SJSA1 (cell line): ENCODE measurements around the gene IGF2BP2. TPM values are rescaled to one million over a fixed set of nuclear protein-coding genes. Genes with fewer than 3 reads are reported as not detected.
"Not testable (repeated sequence)": the region's sequence is repeated elsewhere in the genome, so short reads cannot be mapped to it uniquely, and the experiment has no call there.

ENCODE experiments used
- DNase-seq, 2 experiments: peaks; one replicate each; pipeline ENCODE4 v3.0.0-alpha.2; 2015 to 2020; ENCODE audit warnings: low spot score in 2 of 2, low read depth in 1 of 2
- H3K27ac ChIP-seq: fragments of 250-450 bp; sonication (Bioruptor Pico); 2 replicates; pipeline ENCODE4 v1.5.1; 2020; ENCODE audit warnings: mild to moderate bottlenecking, moderate library complexity
- H3K27me3 ChIP-seq: fragments of 250-450 bp; sonication (Bioruptor Pico); replicated peaks from 2 replicates; pipeline ENCODE4 v1.5.1; 2020; ENCODE audit warnings: mild to moderate bottlenecking, moderate library complexity
- H3K36me3 ChIP-seq: fragments of 250-450 bp; sonication (Bioruptor Pico); 2 replicates; pipeline ENCODE4 v1.5.1; 2020; ENCODE audit warnings: mild to moderate bottlenecking
- H3K4me1 ChIP-seq: fragments of 250-450 bp; sonication (Bioruptor Pico); replicated peaks from 2 replicates; pipeline ENCODE4 v1.6.1; 2021; ENCODE audit warnings: mild to moderate bottlenecking
- H3K4me3 ChIP-seq: fragments of 250-450 bp; sonication (Bioruptor Pico); 2 replicates; pipeline ENCODE4 v1.5.1; 2020; ENCODE audit warnings: mild to moderate bottlenecking
- H3K9me3 ChIP-seq: fragments of 250-450 bp; sonication (Bioruptor Pico); replicated peaks from 2 replicates; pipeline ENCODE4 v1.5.1; 2020; ENCODE audit warnings: mild to moderate bottlenecking
- total RNA-seq: library from RNA; depleted of rRNA; stranded (reverse); fragments of >200 nt; shearing (Covaris generic); gene quantifications from 2 replicates; pipeline ENCODE4 v1.2.3, GENCODE V29; 2014

Gene IGF2BP2
- total RNA-seq, 1 experiment from 2014 or later: 96.5 TPM

DNA sequence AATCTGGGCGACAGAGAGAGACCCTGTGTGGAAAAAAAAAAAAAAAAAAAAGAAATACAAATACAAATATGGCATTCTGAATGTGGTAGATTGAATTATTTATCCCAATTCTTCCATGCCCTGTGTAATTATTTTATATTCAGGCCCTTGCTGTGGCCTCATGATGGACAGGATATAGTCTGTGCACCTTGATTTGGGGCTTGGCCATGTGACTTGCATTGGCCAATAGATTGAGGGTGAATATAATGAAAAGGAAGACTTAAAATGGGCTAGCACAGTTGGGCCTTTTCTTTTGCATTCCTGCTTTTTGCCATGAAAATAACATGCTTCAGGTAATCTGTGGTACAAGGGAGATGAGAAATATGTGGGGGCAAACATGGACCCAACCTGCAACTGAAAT is 27.1 kb upstream of the IGF2BP2 start:
- Histone ChIP-seq H3K27ac (no peak overlapping the region), H3K9me3 (no peaks in the 10 kb centered on the region), H3K36me3 (no peaks in the 10 kb centered on the region), H3K27me3 (no peaks in the 10 kb centered on the region), H3K4me1 (no peaks in the 10 kb centered on the region), H3K4me3 (no peak overlapping the region)
- no peak for DNase-seq

DNA sequence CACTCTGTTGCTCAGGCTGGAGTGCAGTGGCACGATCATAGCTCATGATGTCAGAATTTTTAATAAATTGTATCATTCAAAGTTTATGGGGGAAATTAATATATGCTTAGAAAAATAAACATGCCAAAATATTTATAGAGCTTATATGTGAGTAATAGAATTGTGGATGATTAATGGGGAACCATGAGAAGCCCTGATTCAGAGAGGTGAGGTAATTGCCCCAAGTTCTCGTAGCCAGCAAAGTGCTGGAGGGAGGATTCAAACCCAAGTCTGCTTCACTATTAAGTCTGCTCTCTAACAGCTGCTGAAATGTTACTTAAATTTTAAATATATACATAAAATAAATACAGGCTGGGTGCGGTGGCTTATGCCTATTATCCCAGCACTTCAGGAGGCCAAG is 26.2 kb upstream of the IGF2BP2 start:
- H3K9me3 ChIP-seq: no peaks in the 10 kb centered on the region
- H3K36me3 ChIP-seq: no peaks in the 10 kb centered on the region
- H3K4me3 ChIP-seq: no peak overlapping the region
- no peak overlapping the region for H3K27ac ChIP-seq
- no peaks in the 10 kb centered on the region for H3K27me3 ChIP-seq
- H3K4me1 ChIP-seq: no peaks in the 10 kb centered on the region
- DNase-seq: no peak

GRCh38 chr3:185847506-185847905 is 22.7 kb upstream of the IGF2BP2 start:
- no peak overlapping the region for H3K27ac ChIP-seq
- no peaks in the 10 kb centered on the region for H3K36me3 ChIP-seq
- no peaks in the 10 kb centered on the region for H3K9me3 ChIP-seq
- DNase-seq: no peak
- H3K4me3 ChIP-seq: no peak overlapping the region
- H3K27me3 ChIP-seq: no peaks in the 10 kb centered on the region
- no peaks in the 10 kb centered on the region for H3K4me1 ChIP-seq

DNA sequence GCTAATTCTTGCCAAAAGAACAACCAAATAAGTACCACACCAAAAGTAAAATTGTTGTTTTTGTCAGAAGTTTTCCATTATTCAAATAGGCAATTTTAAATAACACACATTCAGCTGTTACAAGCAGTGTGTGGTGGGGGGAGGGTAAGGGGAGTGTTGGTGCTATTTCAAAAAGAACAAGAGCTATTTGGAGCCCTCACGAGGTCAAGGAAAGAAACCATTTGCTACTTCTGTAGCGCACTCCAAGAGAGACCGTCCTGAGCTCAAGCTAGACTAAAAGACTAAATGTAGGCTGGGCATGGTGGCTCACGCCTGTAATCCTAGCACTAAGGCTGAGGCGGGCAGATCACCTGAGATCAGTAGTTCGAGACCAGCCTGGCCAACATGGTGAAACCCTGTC is 21.2 kb upstream of the IGF2BP2 start:
- DNase-seq: no peak
- Histone ChIP-seq H3K27ac (no peak overlapping the region), H3K36me3 (no peaks in the 10 kb centered on the region), H3K9me3 (no peaks in the 10 kb centered on the region), H3K27me3 (no peaks in the 10 kb centered on the region), H3K4me3 (no peak overlapping the region), H3K4me1 (no peaks in the 10 kb centered on the region)

GRCh38 chr3:185844051-185844450 is 19.2 kb upstream of the IGF2BP2 start:
- Histone ChIP-seq H3K4me3 (no peak overlapping the region), H3K9me3 (no peaks in the 10 kb centered on the region), H3K27me3 (no peaks in the 10 kb centered on the region), H3K4me1 (no peaks in the 10 kb centered on the region), H3K27ac (no peak overlapping the region), H3K36me3 (no peaks in the 10 kb centered on the region)
- DNase-seq: no peak

DNA sequence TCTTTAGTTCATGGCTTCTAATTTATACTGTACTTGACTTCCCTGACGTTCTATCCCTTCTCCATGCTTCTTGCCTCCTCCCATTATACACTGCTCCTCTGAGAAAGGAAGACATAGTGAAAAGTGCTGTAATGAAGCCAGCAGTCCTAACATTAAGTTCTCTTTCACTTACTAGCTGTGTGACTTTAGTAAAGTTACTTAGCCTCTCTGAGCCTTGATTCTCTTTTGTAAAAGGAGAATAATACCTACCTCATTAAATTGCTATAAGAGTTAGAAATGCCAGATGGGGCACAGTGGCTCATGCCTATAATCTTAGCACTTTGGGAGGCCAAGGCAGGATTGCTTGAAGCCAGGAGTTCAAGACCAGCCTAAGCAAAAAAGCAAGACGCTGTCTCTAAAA is 18.8 kb upstream of the IGF2BP2 start:
- no peak overlapping the region for H3K4me3 ChIP-seq
- no peak for DNase-seq
- no peaks in the 10 kb centered on the region for H3K4me1 ChIP-seq
- no peaks in the 10 kb centered on the region for H3K27me3 ChIP-seq
- H3K36me3 ChIP-seq: no peaks in the 10 kb centered on the region
- H3K27ac ChIP-seq: no peak overlapping the region
- no peaks in the 10 kb centered on the region for H3K9me3 ChIP-seq

GRCh38 chr3:185843126-185843525 is 18.3 kb upstream of the IGF2BP2 start:
- Histone ChIP-seq H3K4me3 (no peak overlapping the region), H3K36me3 (no peaks in the 10 kb centered on the region), H3K27ac (no peak overlapping the region), H3K4me1 (no peaks in the 10 kb centered on the region), H3K27me3 (no peaks in the 10 kb centered on the region), H3K9me3 (no peaks in the 10 kb centered on the region)
- no peak for DNase-seq

- H3K4me1 ChIP-seq: no peaks in the 10 kb centered on the region
Observed at GRCh38 chr3:185842241-185842640, 17.4 kb upstream of the IGF2BP2 start.

GRCh38 chr3:185838417-185838989 is 13.7 kb upstream of the IGF2BP2 start:
- H3K9me3 ChIP-seq, H3K27ac ChIP-seq, H3K4me3 ChIP-seq, H3K36me3 ChIP-seq, H3K27me3 ChIP-seq, H3K4me1 ChIP-seq, DNase-seq: not testable (repeated sequence)

More at GRCh38 chr3:185842241-185842640, 17.4 kb upstream of the IGF2BP2 start:
- Histone ChIP-seq H3K27me3 (no peaks in the 10 kb centered on the region), H3K27ac (no peak overlapping the region), H3K4me3 (no peak overlapping the region), H3K36me3 (no peaks in the 10 kb centered on the region), H3K9me3 (no peaks in the 10 kb centered on the region)
- DNase-seq: no peak

GRCh38 chr3:185837414-185837813 is 12.6 kb upstream of the IGF2BP2 start:
- no peak for DNase-seq

GRCh38 chr3:185831990-185832389 is 7.1 kb upstream of the IGF2BP2 start:
- Histone ChIP-seq H3K4me1 (peaks cover 6% of the 10 kb centered on the region; the same call in 1 of the 2 replicates), H3K4me3 (no peak overlapping the region), H3K27ac (no peak overlapping the region), H3K27me3 (no peaks in the 10 kb centered on the region), H3K36me3 (peaks cover 5% of the 10 kb centered on the region; the same call in 1 of the 2 replicates), H3K9me3 (no peaks in the 10 kb centered on the region)
- DNase-seq: no peak

More at GRCh38 chr3:185837414-185837813, 12.6 kb upstream of the IGF2BP2 start:
- no peaks in the 10 kb centered on the region for H3K9me3 ChIP-seq
- H3K27ac ChIP-seq: no peak overlapping the region
- no peaks in the 10 kb centered on the region for H3K27me3 ChIP-seq
- H3K4me1 ChIP-seq: no peaks in the 10 kb centered on the region
- H3K4me3 ChIP-seq: no peak overlapping the region
- H3K36me3 ChIP-seq: no peaks in the 10 kb centered on the region

DNA sequence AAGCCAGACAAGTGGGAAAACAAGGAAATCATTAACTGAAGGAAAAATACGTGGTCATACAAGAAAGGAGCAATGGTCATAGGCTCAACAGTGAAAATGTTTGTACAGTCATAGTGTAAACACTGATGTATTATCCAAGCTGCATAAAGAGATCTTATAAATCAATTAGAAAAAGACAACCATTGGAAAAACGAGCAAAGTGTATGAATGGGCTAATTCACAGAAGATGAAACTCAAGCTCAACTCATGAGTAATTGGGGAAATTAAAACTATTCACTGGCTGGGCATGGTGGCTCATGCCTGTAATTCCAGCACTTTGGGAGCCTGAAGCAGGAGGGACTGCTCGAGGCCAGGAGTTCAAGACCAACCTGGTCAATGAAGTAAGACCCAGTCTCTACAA is 6.4 kb upstream of the IGF2BP2 start:
- Histone ChIP-seq H3K9me3 (no peaks in the 10 kb centered on the region), H3K27me3 (no peaks in the 10 kb centered on the region), H3K4me1 (peaks cover 11% of the 10 kb centered on the region), H3K36me3 (peaks cover 5% of the 10 kb centered on the region; the same call in 1 of the 2 replicates), H3K4me3 (no peak overlapping the region), H3K27ac (no peak overlapping the region)
- DNase-seq: no peak

GRCh38 chr3:185830018-185830797 is 5.4 kb upstream of the IGF2BP2 start:
- H3K27ac ChIP-seq: no peak overlapping the region
- no peaks in the 10 kb centered on the region for H3K9me3 ChIP-seq
- peaks cover 17% of the 10 kb centered on the region for H3K4me1 ChIP-seq
- no peaks in the 10 kb centered on the region for H3K27me3 ChIP-seq
- H3K4me3 ChIP-seq: no peak overlapping the region
- peak in 1 of 2 experiments; percentile 10 for DNase-seq
- H3K36me3 ChIP-seq: peaks cover 9% of the 10 kb centered on the region

DNA sequence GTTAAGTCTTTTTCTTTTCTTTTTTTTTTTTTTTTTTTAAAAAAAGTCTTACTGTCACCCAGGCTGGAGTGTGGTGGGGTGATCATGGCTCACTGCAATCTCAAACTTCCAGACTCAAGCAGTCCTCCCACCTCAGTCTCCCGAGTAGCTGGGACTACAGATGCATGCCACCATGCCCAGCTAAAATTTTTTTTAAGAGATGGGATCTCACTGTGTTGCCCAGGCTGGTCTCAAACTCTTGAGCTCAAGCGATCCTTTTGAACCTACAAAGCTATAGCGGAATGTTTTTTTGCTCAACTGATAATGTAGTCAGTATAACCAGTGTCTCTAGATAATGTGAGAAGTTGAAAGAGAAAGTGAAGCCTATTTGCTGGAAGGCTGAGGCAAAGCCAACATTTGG is 3.9 kb upstream of the IGF2BP2 start:
- Histone ChIP-seq H3K27ac (no peak overlapping the region), H3K4me1 (peaks cover 17% of the 10 kb centered on the region), H3K4me3 (no peak overlapping the region), H3K27me3 (no peaks in the 10 kb centered on the region), H3K36me3 (peaks cover 15% of the 10 kb centered on the region), H3K9me3 (no peaks in the 10 kb centered on the region)
- no peak for DNase-seq
